ENCODE data around the gene KLHDC10.

- TF ChIP-seq KDM1A (IDR thresholded peaks at IDR 0.05; ENCODE audit: low read depth) (no peak), CTCF (IDR thresholded peaks at IDR 0.05) (no peak), SMC3 (IDR thresholded peaks at IDR 0.05) (no peak), JUN (IDR thresholded peaks at IDR 0.05) (no peak), HDAC2 (IDR thresholded peaks at IDR 0.05) (no peak), EP300 (IDR thresholded peaks at IDR 0.05) (no peak), POLR2A (IDR thresholded peaks at IDR 0.05; ENCODE audit: low read length) (no peak), REST (IDR thresholded peaks at IDR 0.05) (no peak), CEBPB (IDR thresholded peaks at IDR 0.05) (no peak), TFCP2L1 (CRISPR knock-in tag; IDR thresholded peaks at IDR 0.05) (no peak), POLR2AphosphoS2 (conservative IDR thresholded peaks at IDR 0.05; ENCODE audit: low read length) (no peak), RNF2 (IDR thresholded peaks at IDR 0.05; ENCODE audit: borderline replicate concordance, low read depth) (no peak), RAD21 (conservative IDR thresholded peaks at IDR 0.05 in 1 of 2, IDR thresholded peaks at IDR 0.05 in 1 of 2) (no peak)
These were observed 61.0 kb downstream of the KLHDC10 start for GRCh38 chr7:130131191-130131834.

Measured in A549 (cell line).